ENCODE measurements around the gene IL17RE. TPM values are rescaled to one million over a fixed set of nuclear protein-coding genes. Genes with fewer than 3 reads are reported as not detected.
A peak's percentile ranks its signal among the peaks of the same experiment; 100 is the strongest.
"Not testable (repeated sequence)": the region's sequence is repeated elsewhere in the genome, so short reads cannot be mapped to it uniquely, and the experiment has no call there.

The IL17RE gene
- total and polyA plus RNA-seq, 2 donors, result 3.6 to 5.9 TPM

DNA sequence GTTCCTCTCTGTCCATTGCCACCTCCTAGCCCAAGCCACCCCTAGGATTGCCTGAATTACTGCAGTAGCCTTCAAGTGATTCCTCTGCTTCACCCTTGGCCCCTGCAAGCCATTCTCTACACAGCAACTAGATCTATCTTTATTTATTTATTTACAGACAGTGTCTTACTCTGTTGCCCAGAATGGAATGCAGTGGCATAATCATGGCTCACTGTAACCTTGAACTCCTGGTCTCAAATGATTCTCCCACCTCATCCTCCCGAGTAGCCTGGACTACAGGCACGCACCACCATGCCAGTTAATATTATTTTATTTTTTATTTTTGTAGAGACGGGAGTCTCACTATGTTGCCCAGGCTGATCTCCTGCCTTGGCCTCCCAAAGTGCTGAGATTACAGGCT, 14.1 kb upstream of the IL17RE start:
- Histone ChIP-seq H3K4me3 (ENCODE audit: low read length in 2 of 2) (no peak overlapping the region), H3K4me1 (ENCODE audit: control insufficient read depth in 2 of 2, insufficient read depth in 2 of 2, low read length in 2 of 2) (peaks cover 2 to 12% of the 10 kb centered on the region in 2 donors), H3K36me3 (ENCODE audit: control insufficient read depth in 2 of 2, insufficient read depth in 2 of 2, low read length in 1 of 2) (peaks cover 7 to 15% of the 10 kb centered on the region in 2 donors), H3K27ac (ENCODE audit: low read depth in 1 of 2, low read length in 1 of 2) (no peak overlapping the region), H3K9me3 (ENCODE audit: control insufficient read depth in 2 of 2, insufficient read depth in 1 of 2, low read length in 1 of 2) (no peaks in the 10 kb centered on the region), H3K27me3 (ENCODE audit: control insufficient read depth in 2 of 2, insufficient read depth in 1 of 2, low read length in 1 of 2) (no peaks in the 10 kb centered on the region)
- no peak for DNase-seq (ENCODE audit: low read depth in 6 of 9, low spot score in 9 of 9)
- WGBS, result 99% methylated on average over 3 of the region's 3 CpGs

GRCh38 chr3:9889405-9889804, 13.2 kb upstream of the IL17RE start:
- no peak overlapping the region for H3K4me3 ChIP-seq (ENCODE audit: low read length in 2 of 2)
- DNase-seq (ENCODE audit: low read depth in 6 of 9, low spot score in 9 of 9), result no peak
- H3K36me3 ChIP-seq (ENCODE audit: control insufficient read depth in 2 of 2, insufficient read depth in 2 of 2, low read length in 1 of 2), result peaks cover 7 to 18% of the 10 kb centered on the region in 2 donors
- no peaks in the 10 kb centered on the region for H3K9me3 ChIP-seq (ENCODE audit: control insufficient read depth in 2 of 2, insufficient read depth in 1 of 2, low read length in 1 of 2)
- peaks cover 2 to 12% of the 10 kb centered on the region in 2 donors for H3K4me1 ChIP-seq (ENCODE audit: control insufficient read depth in 2 of 2, insufficient read depth in 2 of 2, low read length in 2 of 2)
- no peaks in the 10 kb centered on the region for H3K27me3 ChIP-seq (ENCODE audit: control insufficient read depth in 2 of 2, insufficient read depth in 1 of 2, low read length in 1 of 2)
- H3K27ac ChIP-seq (ENCODE audit: low read depth in 1 of 2, low read length in 1 of 2), result no peak overlapping the region
- 94% methylated on average over 5 of the region's 5 CpGs for WGBS

GRCh38 chr3:9890249-9891071, 12.2 kb upstream of the IL17RE start, which contains the start of gene JAGN1:
JAGN1 (plus strand) TSS chr3:9890610; CDS start chr3:9890723, 113 bp downstream.
- Histone ChIP-seq H3K27me3 (ENCODE audit: control insufficient read depth in 2 of 2, insufficient read depth in 1 of 2, low read length in 1 of 2) (no peaks in the 10 kb centered on the region), H3K4me3 (ENCODE audit: low read length in 2 of 2) (peak within 1 kb of the TSS; percentile 79 to 99), H3K4me1 (ENCODE audit: control insufficient read depth in 2 of 2, insufficient read depth in 2 of 2, low read length in 2 of 2) (peaks cover 2 to 12% of the 10 kb centered on the region in 2 donors), H3K36me3 (ENCODE audit: control insufficient read depth in 2 of 2, insufficient read depth in 2 of 2, low read length in 1 of 2) (peaks cover 7 to 21% of the 10 kb centered on the region in 2 donors), H3K9me3 (ENCODE audit: control insufficient read depth in 2 of 2, insufficient read depth in 1 of 2, low read length in 1 of 2) (no peaks in the 10 kb centered on the region), H3K27ac (ENCODE audit: low read depth in 1 of 2, low read length in 1 of 2) (peak within 1 kb of the TSS; percentile 89 to 98)
- WGBS, result under 1% methylated on average over 62 of the region's 62 CpGs
- DNase-seq (ENCODE audit: low read depth in 6 of 9, low spot score in 9 of 9), result peak; percentile 73 to 96 (median 90)

DNA sequence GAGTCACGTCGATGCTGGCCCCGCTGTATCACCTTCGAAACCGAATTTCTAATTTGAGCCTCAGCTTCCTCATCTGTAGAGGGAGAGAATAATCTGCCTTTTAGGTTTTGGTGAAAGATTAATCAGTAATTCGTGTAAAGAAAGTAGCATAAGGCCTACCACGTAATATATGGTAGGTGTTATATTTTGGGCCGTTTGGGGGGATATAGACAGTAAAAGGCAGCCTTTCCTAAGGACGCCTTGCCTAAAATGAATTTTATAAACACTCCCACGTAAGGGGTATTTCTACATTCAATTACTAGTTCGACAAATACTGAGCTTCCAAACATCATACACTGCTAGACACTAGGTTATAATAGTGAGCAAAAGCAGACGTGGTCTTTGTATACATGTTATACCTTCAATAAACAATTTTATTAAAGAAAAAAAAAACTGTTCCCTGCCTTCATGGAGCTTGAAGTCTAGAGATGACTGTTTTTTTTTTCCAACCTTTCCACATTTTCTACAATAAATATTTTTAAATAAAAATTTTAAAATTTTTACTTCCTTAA, 11.5 kb upstream of the IL17RE start:
- no peak for DNase-seq (ENCODE audit: low read depth in 6 of 9, low spot score in 9 of 9)
- Histone ChIP-seq H3K4me3 (ENCODE audit: low read length in 2 of 2) (peak overlapping the region; percentile 79 to 99), H3K36me3 (ENCODE audit: control insufficient read depth in 2 of 2, insufficient read depth in 2 of 2, low read length in 1 of 2) (peaks cover 7 to 21% of the 10 kb centered on the region in 2 donors), H3K27ac (ENCODE audit: low read depth in 1 of 2, low read length in 1 of 2) (peak overlapping the region; percentile 89 to 98), H3K9me3 (ENCODE audit: control insufficient read depth in 2 of 2, insufficient read depth in 1 of 2, low read length in 1 of 2) (no peaks in the 10 kb centered on the region), H3K4me1 (ENCODE audit: control insufficient read depth in 2 of 2, insufficient read depth in 2 of 2, low read length in 2 of 2) (peaks cover 2 to 12% of the 10 kb centered on the region in 2 donors), H3K27me3 (ENCODE audit: control insufficient read depth in 2 of 2, insufficient read depth in 1 of 2, low read length in 1 of 2) (no peaks in the 10 kb centered on the region)
- 18% methylated on average over 12 of the region's 12 CpGs for WGBS

- Histone ChIP-seq H3K4me3 (ENCODE audit: low read length in 2 of 2) (no peak overlapping the region), H3K4me1 (ENCODE audit: control insufficient read depth in 2 of 2, insufficient read depth in 2 of 2, low read length in 2 of 2) (peaks cover 2 to 26% of the 10 kb centered on the region in 2 donors), H3K27me3 (ENCODE audit: control insufficient read depth in 2 of 2, insufficient read depth in 1 of 2, low read length in 1 of 2) (no peaks in the 10 kb centered on the region), H3K9me3 (ENCODE audit: control insufficient read depth in 2 of 2, insufficient read depth in 1 of 2, low read length in 1 of 2) (no peaks in the 10 kb centered on the region), H3K27ac (ENCODE audit: low read depth in 1 of 2, low read length in 1 of 2) (no peak overlapping the region), H3K36me3 (ENCODE audit: control insufficient read depth in 2 of 2, insufficient read depth in 2 of 2, low read length in 1 of 2) (peaks cover 7 to 21% of the 10 kb centered on the region in 2 donors)
- DNase-seq (ENCODE audit: low read depth in 6 of 9, low spot score in 9 of 9), result no peak
- WGBS, result 100% methylated on average over 1 of the region's 1 CpG
Observed at GRCh38 chr3:9893739-9894138, 8.9 kb upstream of the IL17RE start.

DNA sequence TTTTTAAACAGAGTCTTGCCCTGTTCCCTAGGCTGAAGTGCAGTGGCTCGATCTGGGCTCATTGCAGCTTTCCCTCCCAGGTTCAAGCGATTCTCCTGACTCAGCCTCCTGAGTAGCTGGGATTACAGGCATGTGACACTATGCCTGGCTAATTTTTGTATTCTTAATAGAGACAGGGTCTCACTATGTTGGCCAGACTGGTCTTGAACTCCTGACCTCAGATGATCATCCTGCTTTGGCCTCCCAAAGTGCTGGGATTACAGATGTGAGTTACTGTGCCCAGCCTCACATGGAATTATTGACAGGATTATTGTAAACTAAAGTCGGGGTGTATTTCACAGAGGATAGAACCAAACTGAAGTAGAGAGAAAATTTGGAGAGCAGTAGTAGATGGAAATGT, 6.9 kb upstream of the IL17RE start:
- H3K9me3 ChIP-seq (ENCODE audit: control insufficient read depth in 2 of 2, insufficient read depth in 1 of 2, low read length in 1 of 2); H3K27me3 ChIP-seq (ENCODE audit: control insufficient read depth in 2 of 2, insufficient read depth in 1 of 2, low read length in 1 of 2); H3K27ac ChIP-seq (ENCODE audit: low read depth in 1 of 2, low read length in 1 of 2); DNase-seq (ENCODE audit: low read depth in 6 of 9, low spot score in 9 of 9); H3K4me3 ChIP-seq (ENCODE audit: low read length in 2 of 2): not testable (repeated sequence)
- over 99% methylated on average over 3 of the region's 3 CpGs for WGBS
- H3K36me3 ChIP-seq (ENCODE audit: control insufficient read depth in 2 of 2, insufficient read depth in 2 of 2, low read length in 1 of 2), result peaks cover 7 to 21% of the 10 kb centered on the region in 2 donors
- H3K4me1 ChIP-seq (ENCODE audit: control insufficient read depth in 2 of 2, insufficient read depth in 2 of 2, low read length in 2 of 2), result peaks cover 2 to 24% of the 10 kb centered on the region in 2 donors

DNA sequence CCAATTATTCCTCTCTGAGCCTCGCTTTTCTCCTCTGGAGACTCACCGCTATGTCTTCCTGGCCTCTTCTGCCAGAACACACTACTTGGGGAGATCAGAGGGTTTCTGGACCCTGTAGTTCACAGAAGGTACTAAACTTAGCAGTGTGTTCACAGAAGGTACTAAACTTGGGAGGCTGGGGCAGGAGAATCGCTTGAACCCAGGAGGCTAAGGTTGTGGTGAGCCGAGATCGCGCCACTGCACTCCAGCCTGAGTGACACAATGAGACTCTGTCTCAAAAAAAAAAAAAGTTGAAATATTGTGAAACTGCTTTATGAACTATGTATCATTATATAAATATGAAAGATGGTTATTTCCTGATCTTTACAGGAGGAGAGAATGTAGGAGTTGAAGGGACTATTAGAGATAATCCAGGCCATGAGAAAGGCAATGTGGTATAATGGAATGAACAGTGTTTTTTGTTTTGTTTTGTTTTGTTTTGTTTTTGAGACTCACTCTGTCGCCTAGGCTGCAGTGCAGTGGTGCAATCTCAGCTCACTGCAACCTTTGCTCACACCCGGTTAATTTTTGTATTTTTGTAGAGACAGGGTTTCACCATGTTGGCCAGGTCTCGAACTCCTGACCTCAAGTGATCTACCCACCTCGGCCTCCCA, 5.8 kb upstream of the IL17RE start:
- DNase-seq (ENCODE audit: low read depth in 6 of 9, low spot score in 9 of 9), result not testable (repeated sequence)
- 98% methylated on average over 10 of the region's 10 CpGs for WGBS

DNA sequence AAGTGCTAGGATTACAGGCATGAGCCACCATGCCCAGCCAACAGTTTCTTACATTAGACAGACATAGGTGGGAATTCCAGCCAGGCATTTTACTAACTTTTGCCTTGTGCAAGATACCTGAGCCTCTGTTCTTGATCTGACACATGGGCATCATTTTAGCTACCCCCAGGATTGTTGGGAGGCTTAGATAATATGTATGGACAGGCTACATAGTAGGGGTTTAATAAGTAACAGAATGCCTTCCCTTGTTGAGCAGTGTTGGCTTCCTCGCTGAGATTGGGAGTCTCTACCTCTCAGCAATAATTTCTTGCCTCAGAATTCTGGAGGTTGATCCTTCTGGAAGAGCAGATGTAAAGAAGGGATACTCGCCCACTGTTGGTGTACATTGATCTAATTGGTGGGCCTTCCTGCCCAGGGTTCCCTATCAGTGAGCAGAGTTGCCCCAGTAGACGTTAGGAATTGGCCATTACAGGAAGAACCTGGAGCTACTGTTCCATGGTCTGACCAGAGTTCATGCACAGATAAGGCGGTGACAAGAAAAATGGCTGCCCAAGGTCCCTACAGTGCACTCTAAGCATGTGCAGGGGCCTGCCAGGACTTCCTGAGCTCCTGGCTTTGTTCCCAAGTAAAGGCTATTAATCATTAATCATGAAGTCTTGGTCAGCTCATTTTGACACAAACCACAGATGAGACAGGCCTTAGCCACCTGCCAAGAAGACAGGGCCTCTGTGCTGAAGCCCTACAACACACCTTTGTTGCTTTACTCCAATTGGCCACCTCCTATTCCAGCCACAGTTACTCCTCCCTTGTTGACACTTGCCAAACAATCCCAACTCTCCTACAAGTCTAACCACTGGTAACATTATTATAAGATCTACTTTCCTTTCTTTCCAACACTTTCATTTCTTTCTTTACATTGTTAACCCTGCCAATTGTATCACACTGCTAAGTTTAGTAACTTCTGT, 5.0 kb upstream of the IL17RE start:
- Histone ChIP-seq H3K27me3 (ENCODE audit: control insufficient read depth in 2 of 2, insufficient read depth in 1 of 2, low read length in 1 of 2) (no peaks in the 10 kb centered on the region), H3K4me3 (ENCODE audit: low read length in 2 of 2) (no peak overlapping the region), H3K27ac (ENCODE audit: low read depth in 1 of 2, low read length in 1 of 2) (peak overlapping the region in 1 of 2 donors; percentile 51), H3K4me1 (ENCODE audit: control insufficient read depth in 2 of 2, insufficient read depth in 2 of 2, low read length in 2 of 2) (peaks cover 13 to 34% of the 10 kb centered on the region in 2 donors), H3K9me3 (ENCODE audit: control insufficient read depth in 2 of 2, insufficient read depth in 1 of 2, low read length in 1 of 2) (no peaks in the 10 kb centered on the region), H3K36me3 (ENCODE audit: control insufficient read depth in 2 of 2, insufficient read depth in 2 of 2, low read length in 1 of 2) (peaks cover 7 to 15% of the 10 kb centered on the region in 2 donors)
- no peak for DNase-seq (ENCODE audit: low read depth in 6 of 9, low spot score in 9 of 9)
- WGBS, result 79% methylated on average over 4 of the region's 4 CpGs

More for the DNA sequence above, 5.8 kb upstream of the IL17RE start:
- H3K4me3 ChIP-seq (ENCODE audit: low read length in 2 of 2); H3K27ac ChIP-seq (ENCODE audit: low read depth in 1 of 2, low read length in 1 of 2); H3K27me3 ChIP-seq (ENCODE audit: control insufficient read depth in 2 of 2, insufficient read depth in 1 of 2, low read length in 1 of 2); H3K9me3 ChIP-seq (ENCODE audit: control insufficient read depth in 2 of 2, insufficient read depth in 1 of 2, low read length in 1 of 2): not testable (repeated sequence)
- Histone ChIP-seq H3K4me1 (ENCODE audit: control insufficient read depth in 2 of 2, insufficient read depth in 2 of 2, low read length in 2 of 2) (peaks cover 5 to 29% of the 10 kb centered on the region in 2 donors), H3K36me3 (ENCODE audit: control insufficient read depth in 2 of 2, insufficient read depth in 2 of 2, low read length in 1 of 2) (peaks cover 7 to 18% of the 10 kb centered on the region in 2 donors)

Measured in thymus (tissue), 11 donors.